Brain microvascular endothelial cell (primary cell): ENCODE data around the gene LCN10.

ENCODE experiments used
- DNase-seq: peaks from one replicate; pipeline ENCODE4 v3.0.0-alpha.2; 2020
- H3K27ac ChIP-seq: fragments of 250-450 bp; sonication (Bioruptor Pico); 2 replicates; pipeline ENCODE4 v1.5.1; 2020; ENCODE audit warnings: mild to moderate bottlenecking, moderate library complexity
- H3K27me3 ChIP-seq: fragments of 250-450 bp; sonication (Bioruptor Pico); replicated peaks from 2 replicates; pipeline ENCODE4 v1.5.1; 2020; ENCODE audit warnings: mild to moderate bottlenecking
- H3K36me3 ChIP-seq: fragments of 250-450 bp; sonication (Bioruptor Pico); replicated peaks from 2 replicates; pipeline ENCODE4 v1.5.1; 2020; ENCODE audit warnings: mild to moderate bottlenecking
- H3K4me3 ChIP-seq: 2 replicates; pipeline ENCODE4 v1.5.1; 2011; ENCODE audit warnings: low read depth, mild to moderate bottlenecking, control low read depth, low read length, moderate library complexity
- CTCF ChIP-seq: IDR thresholded peaks from 2 replicates; pipeline ENCODE4 v1.5.1; 2011; ENCODE audit warnings: low read depth, mild to moderate bottlenecking, moderate library complexity, low read length, control low read depth, inconsistent platforms; ENCODE audit errors: missing control alignments
- in situ Hi-C: cut with HindIII; loops from 2 replicates; pipeline ENCODE4 v1.10.0; 2017; ENCODE audit warnings: low sequenced_read_pairs, low pct_ligation_motif_present

The LCN10 gene

DNA sequence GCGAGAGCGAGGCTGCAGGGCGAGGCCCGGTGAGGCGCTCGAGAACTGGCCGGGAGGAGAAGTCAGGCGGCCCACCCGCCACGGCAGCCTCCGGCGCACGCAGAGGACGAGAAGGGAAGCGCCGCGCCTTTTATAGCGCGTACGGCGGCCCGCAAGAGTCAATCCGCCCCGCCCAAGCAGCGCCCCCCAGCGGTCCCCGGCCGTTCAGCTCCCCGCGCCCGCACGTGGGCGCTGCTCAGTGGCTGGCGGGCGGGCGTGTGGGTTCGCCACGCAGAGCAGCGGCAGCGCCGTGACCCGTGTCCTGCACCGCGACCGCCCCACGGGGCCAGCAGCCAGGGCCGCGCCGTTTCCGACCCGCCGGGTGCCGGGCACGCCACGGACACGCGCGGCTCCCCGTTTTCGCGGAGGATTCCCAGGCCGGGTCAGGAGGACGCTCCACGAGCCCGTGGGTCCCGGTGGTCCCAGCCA lies 14.6 kb downstream of the LCN10 start:
- peak; percentile 74 for DNase-seq
- H3K4me3 ChIP-seq, result peak overlapping the region; percentile 93
- H3K27me3 ChIP-seq, result no peaks in the 10 kb centered on the region
- in situ Hi-C loops, result no loop called here
- TF ChIP-seq CTCF, result peak; percentile 72
- H3K27ac ChIP-seq, result peak overlapping the region; percentile 44
- H3K36me3 ChIP-seq, result peaks cover 34% of the 10 kb centered on the region

DNA sequence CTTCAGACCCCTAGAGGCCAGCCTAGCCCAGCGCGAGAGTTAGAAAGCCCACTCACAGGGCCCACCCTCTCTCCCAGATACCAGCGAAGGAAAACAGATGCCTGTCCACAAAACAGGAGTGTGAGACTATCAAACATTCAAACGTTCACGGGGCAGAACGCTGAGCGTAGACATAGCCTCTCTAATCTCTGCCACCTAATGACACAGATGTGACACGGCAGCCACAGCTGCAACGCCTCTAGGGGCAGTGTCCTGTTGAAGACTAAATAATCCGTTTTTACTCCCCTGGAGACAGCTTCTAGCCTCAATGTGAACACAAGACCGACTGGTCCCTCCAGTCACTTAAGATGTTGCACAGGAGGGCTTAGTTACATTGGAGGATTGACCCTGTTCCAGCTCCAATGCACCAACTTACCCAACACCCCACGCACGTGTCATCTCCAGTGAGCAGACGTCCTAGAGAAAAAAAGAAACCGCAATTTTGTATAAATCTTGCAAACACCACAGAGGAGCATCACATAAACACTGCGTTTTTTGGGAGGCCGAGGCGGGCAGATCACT lies 16.0 kb downstream of the LCN10 start:
- H3K27ac ChIP-seq, result no peak overlapping the region
- peak; percentile 66 for TF ChIP-seq CTCF
- peak; percentile 17 for DNase-seq
- peaks cover 42% of the 10 kb centered on the region for H3K36me3 ChIP-seq
- H3K4me3 ChIP-seq, result peak overlapping the region; percentile 93
- no peaks in the 10 kb centered on the region for H3K27me3 ChIP-seq
- in situ Hi-C loops, result no loop called here

GRCh38 chr9:136726118-136726517 lies 16.6 kb downstream of the LCN10 start:
- H3K27ac ChIP-seq, result no peak overlapping the region
- in situ Hi-C loops, result no loop called here
- H3K36me3 ChIP-seq, result peaks cover 42% of the 10 kb centered on the region
- DNase-seq, result no peak
- peak overlapping the region; percentile 93 for H3K4me3 ChIP-seq
- no peaks in the 10 kb centered on the region for H3K27me3 ChIP-seq
- no peak for TF ChIP-seq CTCF

DNA sequence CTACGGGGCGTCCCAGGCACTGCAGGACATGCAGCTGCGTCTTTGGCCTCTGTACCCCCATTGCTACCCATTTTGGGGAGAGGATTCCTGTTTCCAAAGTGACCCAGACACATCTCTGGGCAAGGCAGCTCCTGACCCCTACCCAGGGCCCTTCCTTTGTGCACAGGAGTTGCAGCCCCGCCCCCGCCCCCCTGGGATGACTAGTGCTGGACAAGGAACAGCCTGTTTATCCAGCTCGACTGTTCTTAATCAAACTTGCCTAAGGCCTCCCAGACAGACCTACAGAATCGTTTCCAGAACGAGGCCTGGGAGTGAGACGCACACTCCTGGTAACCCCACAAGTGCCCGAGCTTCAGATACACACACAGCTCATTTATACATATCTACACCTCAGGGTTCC lies 17.1 kb downstream of the LCN10 start:
- H3K4me3 ChIP-seq, result peak overlapping the region; percentile 93
- H3K27ac ChIP-seq, result no peak overlapping the region
- in situ Hi-C loops, result no loop called here
- peaks cover 42% of the 10 kb centered on the region for H3K36me3 ChIP-seq
- H3K27me3 ChIP-seq, result no peaks in the 10 kb centered on the region
- no peak for TF ChIP-seq CTCF
- no peak for DNase-seq

DNA sequence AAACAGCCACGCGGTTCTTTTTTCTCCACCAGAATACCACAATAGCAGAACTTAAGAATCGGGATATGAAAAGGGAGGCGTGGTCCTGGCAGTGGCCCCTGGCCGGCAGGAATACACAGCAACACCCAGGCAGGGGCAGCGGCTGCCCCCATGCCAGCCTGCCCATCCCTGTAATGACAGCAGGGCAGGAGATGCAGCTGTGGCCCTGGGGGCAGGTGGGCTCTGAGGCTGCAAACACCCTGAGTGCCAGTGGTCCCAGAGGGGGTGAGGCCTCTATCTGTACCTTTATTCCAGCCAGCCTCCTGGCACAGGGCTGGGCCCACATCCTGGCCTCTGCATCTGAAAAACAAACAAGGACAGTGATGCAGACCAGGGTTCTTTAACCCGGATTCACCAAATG lies 18.0 kb downstream of the LCN10 start:
- H3K27ac ChIP-seq, result no peak overlapping the region
- in situ Hi-C loops, result no loop called here
- no peak overlapping the region for H3K4me3 ChIP-seq
- DNase-seq, result no peak
- H3K27me3 ChIP-seq, result no peaks in the 10 kb centered on the region
- peaks cover 42% of the 10 kb centered on the region for H3K36me3 ChIP-seq
- TF ChIP-seq CTCF, result no peak

GRCh38 chr9:136723989-136724388 lies 18.8 kb downstream of the LCN10 start:
- Histone ChIP-seq H3K27me3 (no peaks in the 10 kb centered on the region), H3K4me3 (no peak overlapping the region), H3K27ac (no peak overlapping the region), H3K36me3 (peaks cover 42% of the 10 kb centered on the region)
- TF ChIP-seq CTCF, result no peak
- no peak for DNase-seq
- in situ Hi-C loops, result no loop called here
